Caco-2 (cell line): Measurements from ENCODE around the gene GSTK1. TPM values are rescaled to one million over a fixed set of nuclear protein-coding genes. Genes with fewer than 3 reads are reported as not detected.

Experiments
- BruUV-seq: library from RNA; stranded (reverse); fragments of 400-500 nt; replicated peaks from 2 replicates; lab custom pipeline; 2021; lab: Mats Ljungman, UMichigan
- CTCF ChIA-PET: fragments of 300-600 bp; sonication (Branson Sonifier 250); formaldehyde crosslinking; loops from one replicate; lab custom pipeline; 2022; ENCODE audit warnings: antibody characterized with exemption; lab: Charles Lee
- POLR2A ChIA-PET: fragments of 300-600 bp; sonication (Branson Sonifier 250); formaldehyde crosslinking; loops from one replicate; lab custom pipeline; 2022; ENCODE audit warnings: antibody characterized with exemption; lab: Charles Lee
- DNase-seq, 2 experiments: peaks; one replicate each; pipeline versions ENCODE4 v3.0.0 to v3.0.0-alpha.2; 2020 to 2022
- H3K27me3 ChIP-seq: replicated peaks from 2 replicates; pipeline ENCODE4 v1.6.0; 2011; ENCODE audit warnings: low read length; ENCODE audit not compliant: control insufficient read depth, insufficient read depth
- H3K36me3 ChIP-seq: 2 replicates; pipeline ENCODE4 v1.5.1; 2011; ENCODE audit warnings: low read length; ENCODE audit not compliant: control insufficient read depth, insufficient read depth
- H3K4me1 ChIP-seq: fragments of 250-450 bp; sonication (Bioruptor Pico); 2 replicates; pipeline ENCODE4 v1.5.1; 2020; ENCODE audit warnings: mild to moderate bottlenecking
- H3K4me3 ChIP-seq: 2 replicates; pipeline ENCODE4 v1.5.1; 2011; ENCODE audit warnings: low read depth, mild to moderate bottlenecking, control low read depth, low read length
- H3K9me3 ChIP-seq: fragments of 250-450 bp; sonication (Bioruptor Pico); 2 replicates; pipeline ENCODE4 v1.5.1; 2020; ENCODE audit warnings: mild to moderate bottlenecking, moderate library complexity
- H3K27ac Mint-ChIP-seq: one replicate; pipeline ENCODE4 v1.8.0; 2022; ENCODE audit warnings: mixed read lengths; ENCODE audit not compliant: unreplicated experiment
- H3K27me3 Mint-ChIP-seq: one replicate; pipeline ENCODE4 v1.8.0; 2022; ENCODE audit warnings: mixed read lengths; ENCODE audit not compliant: insufficient read depth, unreplicated experiment
- H3K36me3 Mint-ChIP-seq: one replicate; pipeline ENCODE4 v1.8.0; 2022; ENCODE audit warnings: mild to moderate bottlenecking, mixed read lengths; ENCODE audit not compliant: insufficient read depth, unreplicated experiment
- H3K4me1 Mint-ChIP-seq: one replicate; pipeline ENCODE4 v1.8.0; 2022; ENCODE audit warnings: low read depth, mixed read lengths; ENCODE audit not compliant: unreplicated experiment
- H3K4me3 Mint-ChIP-seq: one replicate; pipeline ENCODE4 v1.8.0; 2022; ENCODE audit warnings: mild to moderate bottlenecking, moderate library complexity, mixed read lengths; ENCODE audit not compliant: unreplicated experiment
- H3K9me3 Mint-ChIP-seq: one replicate; pipeline ENCODE4 v1.8.0; 2022; ENCODE audit warnings: mixed read lengths; ENCODE audit not compliant: unreplicated experiment
- intact Hi-C: fragments of 100-400 bp; cut with micrococcal nuclease; formaldehyde crosslinking; loops from one replicate; pipeline ENCODE4 v1.10.0; 2022; ENCODE audit not compliant: unreplicated experiment
- total RNA-seq: library from RNA; stranded (reverse); gene quantifications from 2 replicates; pipeline ENCODE4 v1.2.3, GENCODE V29; 2022
- TF ChIP-seq, protein P1 (sequence below), 2 experiments: fragments of 200-600 bp in 1 of 2; IDR thresholded peaks; 1 replicate in 1 of 2; 2 replicates in 1 of 2; pipeline versions ENCODE4 v1.5.1 to v1.8.0; 2011 to 2022; ENCODE audit warnings: antibody characterized with exemption in 1 of 2, control low read depth in 1 of 2, inconsistent platforms in 1 of 2, low read depth in 1 of 2, low read length in 1 of 2, mild to moderate bottlenecking in 1 of 2, moderate library complexity in 1 of 2; ENCODE audit not compliant: insufficient read depth in 1 of 2, severe bottlenecking in 1 of 2, unreplicated experiment in 1 of 2

Gene GSTK1
- total RNA-seq, 1 experiment from 2014 or later: 134 TPM

DNA sequence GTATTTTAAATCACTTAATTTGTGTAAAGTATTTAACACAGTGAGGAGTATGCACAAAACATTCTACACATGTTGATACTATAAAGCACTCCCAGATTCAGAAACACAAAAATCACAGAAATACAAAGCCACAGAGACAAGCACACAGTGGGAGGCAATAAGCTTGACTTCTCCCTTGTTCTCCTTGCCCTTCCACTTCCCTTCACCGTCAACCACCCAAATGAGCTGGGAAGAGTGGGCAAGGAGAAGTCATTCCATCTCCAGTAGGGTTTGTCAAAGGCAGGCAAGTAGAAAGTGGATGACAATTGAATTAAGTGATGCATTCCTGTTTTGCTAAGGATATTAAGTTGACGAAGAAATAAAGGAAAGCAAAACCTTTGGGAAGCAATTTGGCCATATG, 17.3 kb downstream of the GSTK1 start:
- Mint-ChIP-seq H3K27ac (no peak overlapping the region), H3K4me1 (peaks cover 35% of the 10 kb centered on the region), H3K36me3 (no peaks in the 10 kb centered on the region), H3K27me3 (no peaks in the 10 kb centered on the region), H3K4me3 (no peak overlapping the region), H3K9me3 (no peaks in the 10 kb centered on the region)
- H3K36me3 ChIP-seq: no peaks in the 10 kb centered on the region
- intact Hi-C loops: no loop called here
- peaks cover 24% of the 10 kb centered on the region for H3K4me1 ChIP-seq
- DNase-seq: no peak
- H3K4me3 ChIP-seq: no peak overlapping the region
- ChIA-PET POLR2A (no interaction called here), CTCF (no interaction called here)
- no peaks in the 10 kb centered on the region for H3K27me3 ChIP-seq
- no TSS peak for BruUV-seq
- TF ChIP-seq, protein P1, sequence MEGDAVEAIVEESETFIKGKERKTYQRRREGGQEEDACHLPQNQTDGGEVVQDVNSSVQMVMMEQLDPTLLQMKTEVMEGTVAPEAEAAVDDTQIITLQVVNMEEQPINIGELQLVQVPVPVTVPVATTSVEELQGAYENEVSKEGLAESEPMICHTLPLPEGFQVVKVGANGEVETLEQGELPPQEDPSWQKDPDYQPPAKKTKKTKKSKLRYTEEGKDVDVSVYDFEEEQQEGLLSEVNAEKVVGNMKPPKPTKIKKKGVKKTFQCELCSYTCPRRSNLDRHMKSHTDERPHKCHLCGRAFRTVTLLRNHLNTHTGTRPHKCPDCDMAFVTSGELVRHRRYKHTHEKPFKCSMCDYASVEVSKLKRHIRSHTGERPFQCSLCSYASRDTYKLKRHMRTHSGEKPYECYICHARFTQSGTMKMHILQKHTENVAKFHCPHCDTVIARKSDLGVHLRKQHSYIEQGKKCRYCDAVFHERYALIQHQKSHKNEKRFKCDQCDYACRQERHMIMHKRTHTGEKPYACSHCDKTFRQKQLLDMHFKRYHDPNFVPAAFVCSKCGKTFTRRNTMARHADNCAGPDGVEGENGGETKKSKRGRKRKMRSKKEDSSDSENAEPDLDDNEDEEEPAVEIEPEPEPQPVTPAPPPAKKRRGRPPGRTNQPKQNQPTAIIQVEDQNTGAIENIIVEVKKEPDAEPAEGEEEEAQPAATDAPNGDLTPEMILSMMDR (IDR thresholded peaks at IDR 0.05; ENCODE audit: insufficient read depth in 1 of 2, low read depth in 1 of 2, low read length in 1 of 2, severe bottlenecking in 1 of 2, unreplicated experiment in 1 of 2): no peak
- no peaks in the 10 kb centered on the region for H3K9me3 ChIP-seq

DNA sequence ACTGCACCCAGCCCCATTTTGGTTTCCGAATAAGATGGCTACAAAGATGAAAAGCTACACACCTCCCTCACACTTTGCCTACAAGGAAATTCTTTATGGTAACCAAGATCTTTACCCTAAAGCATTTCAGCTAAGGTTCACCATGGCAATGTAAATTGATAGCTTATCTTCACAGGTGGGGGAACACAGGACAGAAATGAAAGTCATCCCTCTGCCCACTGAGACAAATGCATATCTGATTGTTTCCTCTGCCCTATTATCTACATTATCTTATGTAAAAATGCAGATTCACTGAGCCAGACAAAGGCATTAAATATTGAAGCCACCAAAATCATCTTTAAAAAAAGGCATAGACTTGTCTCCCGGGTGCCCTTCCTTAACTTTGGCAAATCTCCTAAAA, 18.3 kb downstream of the GSTK1 start:
- Mint-ChIP-seq H3K36me3 (no peaks in the 10 kb centered on the region), H3K9me3 (no peaks in the 10 kb centered on the region), H3K27me3 (no peaks in the 10 kb centered on the region), H3K4me1 (peaks cover 37% of the 10 kb centered on the region), H3K4me3 (no peak overlapping the region), H3K27ac (no peak overlapping the region)
- Histone ChIP-seq H3K27me3 (no peaks in the 10 kb centered on the region), H3K36me3 (no peaks in the 10 kb centered on the region), H3K9me3 (no peaks in the 10 kb centered on the region), H3K4me3 (no peak overlapping the region), H3K4me1 (peaks cover 32% of the 10 kb centered on the region)
- ChIA-PET CTCF (no interaction called here), POLR2A (no interaction called here)
- TF ChIP-seq, protein P1 (IDR thresholded peaks at IDR 0.05; ENCODE audit: insufficient read depth in 1 of 2, low read depth in 1 of 2, low read length in 1 of 2, severe bottlenecking in 1 of 2, unreplicated experiment in 1 of 2): no peak
- no TSS peak for BruUV-seq
- intact Hi-C loops: no loop called here
- DNase-seq: no peak

DNA sequence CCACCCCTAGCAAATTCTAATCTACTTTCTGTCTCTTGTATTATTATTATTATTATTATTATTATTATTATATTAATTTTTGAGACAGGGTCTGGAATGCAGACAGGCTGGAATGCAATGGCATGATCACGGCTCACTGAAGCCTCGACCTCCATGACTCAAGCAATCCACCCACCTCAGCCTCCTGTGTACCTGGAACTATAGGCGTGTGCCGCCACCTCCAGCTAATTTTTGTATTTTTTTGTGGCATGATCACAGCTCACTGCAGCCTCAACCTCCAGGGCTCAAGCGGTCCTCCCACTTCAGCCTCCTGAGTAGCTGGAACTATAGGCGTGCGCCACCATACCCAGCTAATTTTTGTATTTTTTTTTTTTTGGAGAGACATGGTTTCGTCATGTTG, 18.9 kb downstream of the GSTK1 start:
- Histone ChIP-seq H3K9me3 (no peaks in the 10 kb centered on the region), H3K4me3 (no peak overlapping the region), H3K36me3 (no peaks in the 10 kb centered on the region), H3K4me1 (peaks cover 32% of the 10 kb centered on the region), H3K27me3 (no peaks in the 10 kb centered on the region)
- ChIA-PET CTCF (interaction anchor here (0.6 kb wide), 1 partner anchor 9 kb away, joined by 3 read pairs; no protein-coding TSS in a partner anchor), POLR2A (no interaction called here)
- Mint-ChIP-seq H3K4me3 (no peak overlapping the region), H3K27me3 (no peaks in the 10 kb centered on the region), H3K4me1 (peaks cover 37% of the 10 kb centered on the region), H3K9me3 (no peaks in the 10 kb centered on the region), H3K27ac (no peak overlapping the region), H3K36me3 (no peaks in the 10 kb centered on the region)
- BruUV-seq: no TSS peak
- TF ChIP-seq, protein P1 (IDR thresholded peaks at IDR 0.05; ENCODE audit: insufficient read depth in 1 of 2, low read depth in 1 of 2, low read length in 1 of 2, severe bottlenecking in 1 of 2, unreplicated experiment in 1 of 2): no peak
- intact Hi-C loops: no loop called here
- DNase-seq: no peak
